Stimulated activated CD4-positive, alpha-beta T cell treated with anti-CD3 and anti-CD28 coated beads, Interleukin-1b, Interleukin-23, amount 100 ng/mL, for 48 hours (primary cell): Measurements from ENCODE around the gene ZNF474.

ENCODE experiments used
- DNase-seq: peaks from one replicate; pipeline ENCODE4 v3.0.0-alpha.2; 2020

The ZNF474 gene

DNA sequence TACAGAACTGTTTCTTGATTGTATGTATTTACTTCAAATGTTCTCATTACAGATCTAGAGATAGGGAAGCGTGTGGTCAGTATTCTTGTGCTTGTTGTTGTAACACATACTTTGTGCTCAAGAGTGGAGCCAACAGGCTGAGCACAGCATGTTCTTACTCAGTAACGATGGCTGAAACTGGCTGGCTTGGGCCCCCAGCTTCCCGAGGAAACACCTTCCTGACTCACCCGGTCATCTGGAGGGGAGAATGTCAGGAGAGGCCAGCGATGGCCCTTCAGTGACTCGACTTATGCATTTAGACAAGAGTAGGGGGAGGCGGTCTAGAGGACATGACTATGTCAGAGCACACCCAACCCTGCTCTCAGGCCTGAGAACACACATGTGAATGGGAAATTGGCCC, 25.6 kb downstream of the ZNF474 start:
- no peak for DNase-seq

DNA sequence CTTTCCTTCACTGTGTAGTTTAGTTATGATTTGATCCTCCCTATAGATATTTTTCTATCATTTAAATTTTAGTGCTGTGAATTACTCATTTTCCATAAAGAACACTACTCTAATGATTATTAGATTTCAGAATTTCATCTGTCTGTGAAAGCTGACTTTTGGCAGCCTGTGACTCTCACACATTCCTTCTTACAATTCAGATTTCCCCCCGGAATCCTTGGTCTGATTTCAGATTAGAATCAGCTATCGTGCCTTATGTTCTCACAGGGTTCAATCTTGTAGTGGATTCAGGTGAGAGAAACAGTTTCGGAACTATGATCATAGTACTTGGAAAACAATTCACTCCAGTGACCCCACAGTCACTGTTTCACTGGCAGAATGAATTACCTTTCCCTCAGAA, 26.2 kb downstream of the ZNF474 start:
- no peak for DNase-seq

DNA sequence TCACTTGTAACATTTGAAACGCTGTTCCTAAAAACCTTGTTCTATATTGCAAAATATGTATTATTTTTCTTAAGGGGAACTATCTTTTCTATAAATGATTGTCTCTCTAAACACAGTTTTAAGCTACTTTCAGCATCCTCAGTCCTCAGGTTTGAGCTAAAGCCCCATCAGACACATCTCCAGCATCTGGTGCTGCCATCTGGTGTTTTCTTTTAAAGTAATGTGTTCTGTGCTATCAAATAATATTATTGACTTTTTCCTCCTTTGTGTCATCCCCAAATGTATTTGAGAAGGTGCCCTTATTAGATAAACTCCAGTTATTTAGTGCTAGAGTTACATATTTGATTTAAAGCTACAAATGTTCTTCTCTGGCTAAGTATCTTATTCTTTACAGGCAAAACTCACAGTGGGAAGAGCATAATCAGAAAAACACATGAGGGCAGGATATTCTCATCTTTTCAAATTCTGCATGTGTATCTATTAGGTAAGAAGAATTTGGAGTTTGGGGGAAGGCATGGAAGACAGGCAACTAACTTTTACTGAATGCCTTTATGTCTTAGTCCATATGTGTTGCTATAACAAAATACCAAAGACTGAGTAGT, 27.5 kb downstream of the ZNF474 start:
- DNase-seq, result no peak

DNA sequence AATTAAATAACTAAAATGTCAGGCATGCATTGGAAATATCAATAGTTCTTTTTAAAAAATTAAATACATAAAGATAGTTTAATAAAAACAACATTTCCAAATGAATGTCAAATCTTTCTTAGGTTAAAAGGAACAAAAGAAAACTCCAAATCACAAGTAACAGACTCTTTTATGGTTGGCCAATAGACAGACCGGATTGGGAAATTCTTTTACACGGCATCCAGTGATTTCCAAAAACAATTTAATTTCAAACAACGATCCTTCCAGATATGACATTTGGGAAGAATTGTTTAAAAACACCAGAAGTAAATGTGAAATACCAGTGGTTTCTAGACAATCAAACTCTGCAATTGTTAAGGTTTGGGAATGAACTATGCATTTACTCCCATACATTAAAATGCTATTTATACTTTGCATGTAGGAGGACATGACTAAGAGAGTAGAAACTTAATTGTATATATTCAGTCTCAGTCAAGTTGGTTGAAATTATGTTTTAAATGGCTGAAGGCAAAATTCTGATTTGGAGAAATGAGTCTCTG, 32.8 kb downstream of the ZNF474 start:
- DNase-seq, result no peak

DNA sequence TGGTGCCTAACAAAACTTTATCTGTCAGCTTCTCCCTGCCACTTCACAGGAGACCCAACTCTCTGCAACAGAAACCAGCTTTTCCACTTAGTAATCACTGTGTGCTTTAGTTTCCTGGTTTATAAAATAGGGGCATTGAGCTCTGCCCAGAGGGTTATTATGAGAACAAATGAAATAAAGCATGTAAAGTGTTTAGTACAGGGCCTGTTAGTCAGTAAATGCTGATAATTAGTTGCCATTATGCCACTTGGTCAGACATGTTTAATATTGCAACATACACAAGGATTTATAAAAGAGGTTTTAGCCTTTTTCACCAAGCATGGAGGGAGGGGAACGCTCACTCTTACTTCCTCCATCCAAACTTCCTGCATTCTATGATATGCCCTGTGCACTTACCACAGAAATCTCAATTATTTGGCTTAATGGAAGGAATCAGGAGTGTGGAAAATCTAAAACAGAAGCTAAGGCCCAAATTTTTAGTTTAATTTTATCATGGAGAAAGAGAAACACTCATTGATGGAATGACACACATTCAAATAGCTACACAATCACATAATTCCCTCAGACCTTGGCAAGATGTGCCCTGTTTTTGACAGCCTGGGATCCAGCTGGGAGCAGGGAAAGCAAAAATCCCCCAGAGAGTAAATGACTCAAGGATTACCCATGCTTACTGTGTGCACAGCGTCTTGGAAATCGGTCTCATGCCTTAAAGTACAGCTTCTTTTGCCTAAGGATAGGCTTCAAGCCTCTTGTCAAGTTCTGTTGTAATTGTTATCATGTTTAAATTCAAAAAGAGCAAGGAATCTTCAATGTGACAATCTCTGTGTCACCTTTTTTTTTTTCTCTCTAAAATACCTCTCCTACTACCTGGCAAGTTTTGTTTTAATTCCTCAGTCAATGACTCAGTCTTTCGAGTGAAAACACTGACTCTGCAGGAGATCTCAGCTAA, 34.0 kb downstream of the ZNF474 start:
- no peak for DNase-seq

DNA sequence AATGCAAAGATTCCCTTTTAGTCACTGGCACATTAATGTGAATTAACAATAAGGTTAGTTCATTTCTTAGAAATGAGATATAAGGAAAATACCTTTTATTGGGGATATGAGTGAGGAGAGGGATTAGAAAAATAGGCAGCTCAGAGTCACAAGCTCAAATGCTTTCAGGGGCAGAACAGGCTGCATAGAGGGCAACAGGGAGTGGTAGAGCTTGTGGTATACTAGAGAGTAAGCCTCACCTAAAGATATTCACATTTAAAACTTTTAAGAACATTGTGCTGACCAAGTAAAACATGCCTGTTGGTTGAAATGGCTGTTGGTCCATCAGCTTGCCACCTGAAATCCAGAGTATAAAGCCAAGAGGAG, 34.7 kb downstream of the ZNF474 start:
- no peak for DNase-seq

DNA sequence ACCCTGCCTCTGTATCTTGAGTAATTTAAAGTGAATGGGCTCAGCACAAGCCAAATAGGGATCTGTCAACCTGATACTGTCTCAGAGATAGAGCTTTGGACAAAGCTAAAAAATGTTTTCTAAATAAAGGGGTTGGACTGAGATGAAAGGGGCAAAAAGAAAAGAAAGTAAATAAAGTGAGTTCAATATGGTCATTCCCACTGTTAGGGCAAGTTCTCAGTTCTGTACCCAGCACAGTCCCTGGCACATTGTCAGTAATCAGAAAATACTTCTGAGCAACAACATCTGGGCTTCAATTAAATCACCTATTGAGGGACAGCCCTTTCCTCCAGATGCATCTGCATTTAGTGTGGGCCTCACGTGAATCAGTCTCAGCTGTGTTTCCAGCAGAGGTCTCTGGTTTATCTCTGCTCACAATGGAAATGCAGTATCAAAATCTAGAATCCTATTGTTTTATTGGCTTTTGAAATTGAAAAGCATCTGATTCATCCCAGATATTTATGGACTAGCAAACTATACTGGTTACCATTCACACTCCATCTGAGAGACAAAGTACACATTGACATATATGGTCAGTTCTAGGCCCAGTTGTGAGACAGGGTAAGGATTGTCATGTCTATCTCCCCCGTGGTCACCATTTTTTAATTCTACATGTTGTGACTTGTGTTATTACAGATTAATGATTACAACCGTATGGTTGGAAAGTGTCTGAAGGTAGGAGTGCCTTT, 35.6 kb downstream of the ZNF474 start:
- DNase-seq, result no peak

DNA sequence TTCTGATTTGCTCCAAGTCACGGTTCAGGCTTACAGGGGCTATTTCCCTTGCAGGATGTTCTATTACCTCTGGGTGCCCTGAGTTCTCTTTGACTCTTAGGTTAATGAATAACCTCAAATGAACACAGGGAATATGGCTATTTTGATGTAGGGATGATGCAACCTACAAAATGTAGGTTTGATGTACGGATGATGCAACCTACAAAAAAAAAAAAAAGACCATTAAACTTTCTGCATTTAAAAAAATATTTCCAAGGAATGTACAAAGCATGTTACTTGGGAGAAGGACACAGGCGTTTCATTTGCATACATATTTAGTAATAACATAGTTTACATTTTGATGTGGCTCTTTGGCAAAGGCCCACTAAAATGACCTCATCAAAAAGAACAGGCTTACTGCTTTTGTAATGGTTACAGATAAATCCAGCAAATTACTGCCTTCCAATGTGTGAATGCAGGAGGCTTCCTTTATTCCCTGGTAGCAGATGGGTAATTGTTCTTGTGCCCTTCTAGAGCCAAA, 36.3 kb downstream of the ZNF474 start:
- no peak for DNase-seq

DNA sequence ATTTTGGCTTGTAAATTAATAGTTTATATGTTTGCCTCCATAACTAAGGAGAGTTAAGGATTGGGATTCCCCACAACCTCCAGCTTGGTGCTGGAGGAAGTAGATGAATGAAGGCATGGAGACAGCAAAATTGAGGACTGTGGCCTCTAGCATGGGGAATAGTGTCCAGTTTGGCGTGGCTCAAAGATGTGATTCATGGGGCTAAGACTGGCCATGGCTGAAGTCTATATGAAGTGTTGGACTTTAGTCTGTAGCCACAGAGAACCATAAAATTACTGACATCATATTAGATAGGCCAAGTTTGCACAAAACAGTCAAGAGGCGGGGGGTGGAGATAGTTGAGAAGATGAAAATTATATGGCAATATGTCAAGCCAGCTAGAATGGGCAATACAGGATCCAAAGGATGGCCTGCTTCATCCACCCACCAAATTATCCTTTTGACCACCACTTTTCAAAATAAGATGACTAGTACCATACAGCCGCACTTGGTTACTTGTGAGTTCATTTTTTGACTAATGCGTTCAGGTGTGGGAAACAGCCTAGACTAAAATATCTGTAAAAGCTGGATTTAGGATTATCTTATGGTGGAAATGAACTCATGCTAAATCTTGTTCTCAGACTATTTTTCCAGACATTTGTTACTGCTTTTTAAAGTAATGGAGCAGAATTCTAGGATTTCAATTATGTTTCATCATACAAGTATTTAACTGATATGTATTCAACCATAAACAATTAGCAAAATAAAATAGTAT, 40.2 kb downstream of the ZNF474 start:
- DNase-seq, result no peak

DNA sequence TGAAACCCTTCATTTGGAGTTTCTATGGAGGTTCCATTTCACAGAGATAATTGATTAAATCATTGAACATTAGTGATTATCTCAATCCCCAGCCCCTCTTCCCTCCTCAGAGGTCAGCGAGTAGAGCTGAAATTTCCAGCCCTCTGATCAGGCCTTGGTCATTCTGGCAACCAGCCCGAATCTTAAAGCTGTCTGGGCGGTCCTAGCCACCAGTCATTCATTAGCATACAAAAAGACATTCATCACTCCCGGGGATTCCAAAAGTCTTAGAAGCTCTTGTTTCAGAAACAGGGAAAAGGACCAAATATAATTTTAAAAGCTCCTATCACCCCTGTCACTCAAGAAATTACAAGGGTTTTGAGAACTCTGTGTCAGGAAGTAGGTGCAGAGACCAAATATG, 41.3 kb downstream of the ZNF474 start:
- DNase-seq, result no peak

DNA sequence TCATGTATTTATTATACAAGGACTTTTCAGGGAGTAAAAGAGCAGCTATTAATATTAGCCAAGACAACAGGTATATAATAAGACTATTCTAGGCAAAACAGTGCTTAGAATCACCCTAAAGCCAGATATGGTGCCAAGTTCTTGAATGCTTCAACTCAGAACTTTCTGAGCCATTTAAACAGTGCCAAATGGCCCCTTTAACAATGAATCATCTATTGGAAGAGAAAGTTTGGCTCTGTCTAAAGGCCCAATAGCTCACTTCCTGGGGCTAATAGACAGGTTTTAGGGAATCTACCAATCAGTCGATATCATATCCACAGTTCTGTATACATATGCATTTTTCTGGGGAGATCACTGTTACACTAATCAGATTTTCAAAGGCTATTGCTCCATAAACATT, 42.9 kb downstream of the ZNF474 start:
- no peak for DNase-seq

DNA sequence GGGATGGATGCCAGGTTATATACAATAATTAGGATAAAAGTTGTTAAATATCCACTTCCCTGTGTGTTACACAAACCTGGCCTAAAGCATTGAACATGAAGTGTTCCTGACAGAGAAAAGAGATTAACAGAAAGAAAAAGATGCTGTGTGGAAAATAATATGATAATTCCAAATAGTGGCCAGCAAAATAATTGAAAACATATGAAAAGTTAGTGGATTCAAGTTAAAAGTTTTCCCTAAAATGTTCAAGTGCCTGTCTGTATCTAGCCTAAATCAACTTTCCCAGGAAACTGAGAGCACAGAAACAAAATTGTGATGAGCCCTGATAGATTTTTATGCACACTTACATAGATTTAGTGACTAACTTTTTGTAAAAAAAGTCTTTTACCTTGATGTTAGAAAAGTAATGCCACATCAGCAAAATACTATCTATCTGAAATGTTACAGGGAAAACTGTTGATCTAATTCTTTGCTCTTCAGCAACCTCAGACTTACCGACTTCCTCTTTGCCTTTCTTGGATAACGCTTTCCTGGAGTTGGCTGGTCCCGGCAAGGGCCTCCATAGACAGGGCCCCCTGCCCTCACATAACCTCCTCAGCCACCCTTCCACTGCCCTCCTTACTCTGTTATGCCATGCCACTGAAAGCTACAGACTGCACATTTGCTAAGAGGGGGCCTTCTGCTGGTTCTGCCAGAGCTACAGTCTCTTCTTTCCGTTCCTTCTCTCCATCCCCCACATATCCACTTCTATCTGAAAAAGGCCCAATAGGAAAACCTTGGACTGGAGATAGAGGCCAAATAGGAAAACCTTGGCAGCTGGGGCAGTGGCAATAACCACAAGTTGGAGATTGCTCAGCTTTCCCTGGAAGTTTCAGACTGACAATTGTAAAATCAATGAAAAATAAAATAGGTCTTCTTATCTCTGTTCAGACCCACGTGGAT, 44.4 kb downstream of the ZNF474 start:
- no peak for DNase-seq

DNA sequence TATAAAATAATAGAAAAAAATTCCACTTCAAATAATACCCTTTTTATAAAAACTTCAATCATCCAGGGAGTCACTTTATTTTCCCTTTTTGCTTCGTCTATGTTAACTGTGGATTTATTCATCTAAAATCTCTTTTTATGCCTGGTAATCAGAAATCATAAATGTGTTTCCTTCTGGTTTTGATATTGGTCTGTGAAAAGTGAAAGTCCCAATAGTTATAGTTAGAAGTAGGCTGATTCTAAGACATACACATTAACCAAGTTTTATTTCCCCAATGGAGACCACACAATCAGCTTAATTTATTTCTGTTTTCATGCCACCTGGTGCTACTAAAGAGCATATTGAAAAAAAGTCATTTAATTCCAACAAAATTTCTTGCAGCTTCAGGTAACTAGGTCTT, 45.7 kb downstream of the ZNF474 start:
- DNase-seq, result no peak

DNA sequence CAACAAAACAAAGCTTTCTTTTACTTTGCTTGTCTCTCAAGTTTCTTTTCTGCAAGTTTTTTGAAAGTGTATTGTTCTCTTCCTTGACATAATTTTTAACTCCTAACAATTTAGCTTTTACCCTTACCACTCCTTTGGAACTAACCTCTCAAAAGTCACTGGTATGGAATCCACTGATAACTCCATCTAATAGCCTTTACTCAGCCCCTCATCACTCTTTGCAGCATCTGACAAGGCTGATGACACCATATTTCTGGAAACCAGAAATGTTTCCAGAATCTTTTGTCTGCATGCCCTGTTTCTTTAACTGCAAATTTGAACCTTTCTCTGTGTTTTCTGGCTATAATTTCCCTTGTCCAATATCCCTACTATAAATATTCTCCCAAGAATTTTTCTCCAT, 46.5 kb downstream of the ZNF474 start:
- no peak for DNase-seq

DNA sequence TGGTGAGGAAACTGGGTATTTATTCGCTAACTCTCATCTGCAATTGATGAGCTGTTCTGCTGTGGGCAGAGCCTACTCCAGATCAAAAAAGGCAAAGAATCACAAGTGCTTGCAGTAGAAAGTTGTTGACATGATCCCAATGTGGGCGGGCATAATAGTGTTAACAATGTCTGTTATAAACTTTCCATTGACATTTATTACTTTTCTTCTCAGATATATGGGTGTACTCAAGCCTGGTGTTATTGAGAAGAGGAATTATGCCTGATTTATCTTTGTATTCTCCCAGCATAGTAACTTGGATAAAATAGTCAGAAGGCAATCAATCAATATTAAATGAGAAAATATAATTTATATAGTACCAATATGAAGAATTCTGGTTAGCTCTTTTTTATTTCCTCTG, 47.8 kb downstream of the ZNF474 start:
- no peak for DNase-seq

DNA sequence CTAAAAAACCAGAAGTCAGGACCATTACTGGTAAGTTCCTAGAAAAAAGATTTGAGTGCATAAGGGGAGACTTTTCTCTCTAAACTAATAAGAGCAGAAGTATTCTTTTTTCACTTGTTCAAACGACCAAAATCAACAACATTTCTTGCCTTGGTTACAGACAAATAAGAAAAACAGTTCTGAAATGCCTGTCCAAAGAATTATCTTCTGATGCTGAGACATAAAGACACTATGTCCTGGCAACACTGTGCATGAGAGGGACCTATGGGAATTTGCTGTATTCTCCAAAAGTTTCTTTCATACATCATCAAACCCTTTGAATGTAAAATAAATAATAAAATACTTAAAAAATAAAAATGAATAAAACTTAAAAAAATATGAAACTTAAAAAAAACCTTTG, 50.4 kb downstream of the ZNF474 start:
- no peak for DNase-seq

DNA sequence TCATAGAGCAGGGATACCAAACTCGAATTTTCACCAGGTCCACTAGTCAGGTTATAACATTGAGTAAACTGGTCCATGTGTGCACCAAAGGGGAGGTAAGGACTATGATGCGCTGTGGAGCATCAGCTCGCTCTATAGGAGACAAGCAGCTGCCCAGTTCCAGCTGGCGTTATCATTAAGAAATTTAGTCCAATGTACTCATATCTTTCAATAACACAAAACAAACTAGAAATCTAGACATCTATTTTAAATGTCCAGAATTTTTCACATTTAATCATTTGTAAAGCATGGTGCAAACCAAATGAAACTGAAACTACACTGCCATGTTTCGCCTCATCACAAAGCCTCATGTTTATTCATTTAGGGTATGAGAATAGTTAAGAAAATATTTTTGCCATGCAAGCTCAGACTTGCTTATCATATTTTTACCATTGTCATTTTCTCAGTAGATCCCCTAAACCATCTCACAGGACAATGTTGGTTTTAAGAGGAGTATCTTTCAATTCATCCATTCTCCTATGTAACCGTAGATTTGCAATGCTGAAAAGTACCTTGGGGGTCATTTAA, 50.9 kb downstream of the ZNF474 start:
- DNase-seq, result no peak

DNA sequence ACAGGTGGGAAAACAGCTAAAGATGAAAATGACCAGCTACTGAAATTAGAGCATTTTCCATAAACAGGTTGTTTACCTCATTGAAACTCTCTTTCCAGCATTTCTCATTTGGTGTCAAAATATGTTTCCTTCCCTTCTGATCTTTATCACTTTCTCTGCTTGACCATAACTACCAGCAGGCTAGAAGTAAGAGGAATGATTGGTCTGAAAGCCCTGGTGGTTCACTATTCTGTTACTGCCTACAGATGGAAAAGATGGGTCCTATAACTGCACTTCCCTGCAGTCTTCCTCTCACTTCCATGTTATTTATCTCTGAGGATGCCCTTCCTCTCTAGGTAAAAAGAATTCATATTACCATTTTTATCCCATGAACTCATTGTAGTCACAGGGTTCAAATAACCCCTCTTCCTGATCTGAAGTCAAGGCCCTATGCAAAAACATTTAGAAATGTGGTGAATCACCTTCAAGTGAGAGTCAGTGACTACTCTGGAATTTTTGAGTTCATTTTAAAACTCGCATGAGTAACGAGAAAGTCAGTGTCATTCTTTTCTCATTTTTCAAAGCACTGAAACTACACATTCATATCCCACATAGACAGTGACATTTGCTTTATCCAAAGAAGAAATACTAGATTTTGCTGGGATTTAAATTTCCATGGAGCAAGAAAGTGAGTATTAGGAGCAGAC, 51.7 kb downstream of the ZNF474 start:
- DNase-seq, result no peak

DNA sequence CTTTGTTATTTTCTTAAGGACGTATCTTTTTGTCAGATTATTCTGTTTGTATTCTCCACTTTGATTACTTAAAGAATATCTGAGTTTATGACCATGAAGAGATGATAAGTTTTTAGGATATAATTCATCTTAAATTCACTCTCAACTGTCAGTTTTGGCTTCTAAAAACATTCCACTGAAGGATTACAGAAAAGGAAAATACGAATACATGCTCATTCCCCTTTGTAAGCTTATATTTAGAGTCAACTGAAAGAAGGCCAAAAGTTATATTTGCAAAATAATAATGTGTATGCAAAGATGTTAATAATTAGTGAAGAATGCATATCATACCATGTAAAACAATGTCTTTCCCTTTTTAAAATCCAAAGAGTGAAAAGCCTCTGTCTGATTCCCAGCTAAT, 52.5 kb downstream of the ZNF474 start:
- DNase-seq, result no peak

DNA sequence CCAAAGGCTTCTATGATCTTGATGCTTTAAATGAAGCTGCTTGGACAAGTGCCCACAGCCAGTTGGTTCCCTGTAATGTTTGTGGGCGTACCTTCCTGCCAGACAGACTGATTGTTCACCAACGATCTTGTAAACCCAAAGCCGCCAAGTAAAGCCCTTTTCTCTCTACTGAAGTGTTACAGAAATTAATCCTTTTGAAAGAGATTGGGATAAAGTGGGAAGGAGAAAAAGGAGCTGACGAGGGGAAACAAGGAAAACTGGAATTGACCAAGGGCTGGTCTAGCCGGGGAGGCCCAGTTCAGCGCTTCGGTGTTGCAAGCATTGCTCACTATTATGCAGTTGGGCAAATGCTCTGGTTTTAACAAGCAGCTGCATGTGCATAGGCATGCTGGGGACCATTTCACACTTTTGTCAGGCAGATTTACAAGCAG, 53.2 kb downstream of the ZNF474 start:
- DNase-seq, result no peak
